A673 (cell line): Measurements from ENCODE around the gene CAV1. TPM values are rescaled to one million over a fixed set of nuclear protein-coding genes. Genes with fewer than 3 reads are reported as not detected.

Experiments
- Bru-seq: library from RNA; stranded (reverse); fragments of 400-500 nt; gene quantifications from one replicate; lab custom pipeline; 2021; lab: Mats Ljungman, UMichigan
- BruChase-seq, 2 experiments: library from RNA; stranded (reverse); fragments of 400-500 nt; gene quantifications; one replicate each; lab custom pipeline; 2021; lab: Mats Ljungman, UMichigan
- BruUV-seq: library from RNA; stranded (reverse); fragments of 400-500 nt; replicated peaks from 2 replicates; lab custom pipeline; 2021; lab: Mats Ljungman, UMichigan
- CTCF ChIA-PET: fragments of 300-600 bp; sonication (Branson Sonifier 250); formaldehyde crosslinking; loops from one replicate; lab custom pipeline; 2022; ENCODE audit warnings: antibody characterized with exemption; lab: Charles Lee
- POLR2A ChIA-PET: fragments of 300-600 bp; sonication (Branson Sonifier 250); formaldehyde crosslinking; loops from one replicate; lab custom pipeline; 2022; ENCODE audit warnings: antibody characterized with exemption; ENCODE audit not compliant: low non-redundant PET; lab: Charles Lee
- DNase-seq: peaks from one replicate; pipeline ENCODE4 v3.0.0-alpha.2; 2015; ENCODE audit warnings: low spot score
- H3K27ac ChIP-seq: fragments of 200-600 bp; sonication (generic); 2 replicates; pipeline ENCODE4 v1.5.1; 2016; ENCODE audit warnings: mixed run types, low read depth, mild to moderate bottlenecking, mixed read lengths, antibody characterized with exemption, low read length; ENCODE audit not compliant: poor library complexity, severe bottlenecking
- H3K27me3 ChIP-seq: fragments of 200-600 bp; sonication (generic); replicated peaks from 2 replicates; pipeline ENCODE4 v1.6.1; 2017; ENCODE audit warnings: mixed run types, low read depth, mild to moderate bottlenecking, mixed read lengths, antibody characterized with exemption, low read length; ENCODE audit not compliant: insufficient read depth, poor library complexity
- H3K36me3 ChIP-seq: fragments of 200-600 bp; sonication (generic); 2 replicates; pipeline ENCODE4 v1.6.1; 2016; ENCODE audit warnings: mixed run types, mild to moderate bottlenecking, mixed read lengths, antibody characterized with exemption, low read length; ENCODE audit not compliant: insufficient read depth, poor library complexity, severe bottlenecking
- H3K4me1 ChIP-seq: fragments of 200-600 bp; sonication (generic); 2 replicates; pipeline ENCODE4 v1.6.1; 2017; ENCODE audit warnings: mixed run types, mild to moderate bottlenecking, mixed read lengths, antibody characterized with exemption, low read length; ENCODE audit not compliant: insufficient read depth, poor library complexity, severe bottlenecking
- H3K4me3 ChIP-seq: fragments of 200-600 bp; sonication (generic); 2 replicates; pipeline ENCODE4 v1.5.1; 2016; ENCODE audit warnings: low read depth, mixed run types, mild to moderate bottlenecking, mixed read lengths, low read length; ENCODE audit not compliant: poor library complexity, severe bottlenecking
- H3K9me3 ChIP-seq: fragments of 200-600 bp; sonication (generic); 2 replicates; pipeline ENCODE4 v1.6.1; 2016; ENCODE audit warnings: mixed run types, low read depth, mild to moderate bottlenecking, mixed read lengths, antibody characterized with exemption, low read length; ENCODE audit not compliant: poor library complexity, severe bottlenecking
- CTCF ChIP-seq: fragments of 300-800, 200-600 bp; sonication (generic); conservative IDR thresholded peaks from 2 replicates; pipeline ENCODE4 v1.5.1; 2017; ENCODE audit warnings: low read depth, mild to moderate bottlenecking, antibody characterized with exemption, low read length, moderate library complexity, mixed read lengths
- EZH2 ChIP-seq: fragments of 200-600 bp; sonication (generic); IDR thresholded peaks from 2 replicates; pipeline ENCODE4 v1.6.1; 2017; ENCODE audit warnings: borderline replicate concordance, low read depth, mild to moderate bottlenecking, mixed read lengths, antibody characterized with exemption, low read length; ENCODE audit not compliant: poor library complexity, severe bottlenecking
- intact Hi-C: fragments of 100-400 bp; cut with micrococcal nuclease; formaldehyde crosslinking; loops from one replicate; pipeline ENCODE4 v1.10.0; 2022; ENCODE audit not compliant: unreplicated experiment
- long read RNA-seq: library from polyadenylated mRNA; stranded (forward); transcript quantifications from one replicate; pipeline ENCODE4 v2.0.0, GENCODE V29; 2022
- total RNA-seq: library from RNA; stranded (reverse); gene quantifications from 2 replicates; pipeline ENCODE4 v1.2.3, GENCODE V29; 2021

Gene CAV1, protein sequence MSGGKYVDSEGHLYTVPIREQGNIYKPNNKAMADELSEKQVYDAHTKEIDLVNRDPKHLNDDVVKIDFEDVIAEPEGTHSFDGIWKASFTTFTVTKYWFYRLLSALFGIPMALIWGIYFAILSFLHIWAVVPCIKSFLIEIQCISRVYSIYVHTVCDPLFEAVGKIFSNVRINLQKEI
- total RNA-seq (1,757 and 2,074 TPM in 2 replicates), Bru-seq, nascent RNA (percentile 100 among the genes with signal in this experiment), BruChase-seq, experiment 1, labeled RNA remaining after a 2-hour chase (percentile 99 among the genes with signal in this experiment), BruChase-seq, experiment 2, labeled RNA remaining after a 6-hour chase (percentile 100 among the genes with signal in this experiment)
- long read RNA-seq, transcript CAV1-206 (3 exons, 1,653 nt) = minor isoform, 29 of 3,260 reads
- long read RNA-seq, transcript CAV1-201 (3 exons, 2,704 nt) = major isoform, 1,906 of 3,260 reads
- long read RNA-seq, transcript CAV1-202 (2 exons, 2,628 nt) = minor isoform, 1,054 of 3,260 reads
- long read RNA-seq, transcript CAV1-203 (3 exons, 845 nt) = minor isoform, 136 of 3,260 reads
- long read RNA-seq, partial matches to known transcripts = 97 of 3,260 reads
- long read RNA-seq, other reads (novel, unspliced or antisense) = 29 of 3,260 reads

GRCh38 chr7:116524609-116525297 lies at the start of gene CAV1:
Gene CAV1, plus strand, starts transcription at chr7:116525036. Its CDS starts 27 bp downstream, at chr7:116525063.
- CTCF ChIA-PET = no interaction called here
- peak within 1 kb of the TSS; percentile 90 for H3K4me3 ChIP-seq
- BruUV-seq = no TSS peak
- peak within 1 kb of the TSS; percentile 100 for H3K27ac ChIP-seq
- H3K27me3 ChIP-seq = no peaks in the 10 kb centered on the region
- H3K9me3 ChIP-seq = no peaks in the 10 kb centered on the region
- peaks cover 43% of the 10 kb centered on the region for H3K4me1 ChIP-seq
- peak; percentile 99 for DNase-seq
- intact Hi-C loops = loop anchor here (5.0 kb wide), 2 partner anchors 82 to 352 kb away; no protein-coding TSS in a partner anchor
- peaks cover 36% of the 10 kb centered on the region for H3K36me3 ChIP-seq
- no peak for TF ChIP-seq EZH2
- no peak; the same call in 1 of the 2 replicates for TF ChIP-seq CTCF
- POLR2A ChIA-PET = no interaction called here

GRCh38 chr7:116477625-116478024 lies 47.2 kb upstream of the CAV1 start:
- BruUV-seq = no TSS peak
- peaks cover 14% of the 10 kb centered on the region for H3K36me3 ChIP-seq
- peak overlapping the region; percentile 51 for H3K27ac ChIP-seq
- no peak for TF ChIP-seq EZH2
- TF ChIP-seq CTCF = no peak
- no peaks in the 10 kb centered on the region for H3K27me3 ChIP-seq
- DNase-seq = no peak
- POLR2A ChIA-PET = interaction anchor here (0.7 kb wide), 1 partner anchor 98 kb away, joined by 7 read pairs; no protein-coding TSS in a partner anchor
- peaks cover under 1% of the 10 kb centered on the region for H3K4me1 ChIP-seq
- peaks cover 18% of the 10 kb centered on the region for H3K9me3 ChIP-seq
- intact Hi-C loops = no loop called here
- CTCF ChIA-PET = no interaction called here
- H3K4me3 ChIP-seq = no peak overlapping the region

- no peaks in the 10 kb centered on the region for H3K27me3 ChIP-seq
- ChIA-PET POLR2A (no interaction called here), CTCF (no interaction called here)
- H3K4me3 ChIP-seq = no peak overlapping the region
- peak overlapping the region; percentile 5 for H3K27ac ChIP-seq
- H3K9me3 ChIP-seq = peaks cover 18% of the 10 kb centered on the region
- H3K36me3 ChIP-seq = peaks cover 14% of the 10 kb centered on the region
- H3K4me1 ChIP-seq = peaks cover 2% of the 10 kb centered on the region
- TF ChIP-seq CTCF (no peak), EZH2 (no peak)
- no peak for DNase-seq
- intact Hi-C loops = no loop called here
- BruUV-seq = no TSS peak
Measured at GRCh38 chr7:116478834-116479233, 46.0 kb upstream of the CAV1 start.
